OCI-LY1 (cell line): ENCODE measurements around the gene ZNF18.

ENCODE experiments used
- EZH2 ChIP-seq: fragments of 200-600 bp; sonication (generic), shearing (Covaris generic); IDR thresholded peaks from 2 replicates; pipeline ENCODE4 v1.8.0; 2017; ENCODE audit warnings: borderline replicate concordance, mixed run types, mild to moderate bottlenecking, antibody characterized with exemption, low read length, moderate library complexity, mixed read lengths
- TF ChIP-seq, protein P1 (sequence below): fragments of 200-600 bp; sonication (generic), shearing (Covaris generic); IDR thresholded peaks from 2 replicates; pipeline ENCODE4 v1.5.1; 2017; ENCODE audit warnings: mild to moderate bottlenecking, antibody characterized with exemption, low read length, moderate library complexity, mixed read lengths

DNA sequence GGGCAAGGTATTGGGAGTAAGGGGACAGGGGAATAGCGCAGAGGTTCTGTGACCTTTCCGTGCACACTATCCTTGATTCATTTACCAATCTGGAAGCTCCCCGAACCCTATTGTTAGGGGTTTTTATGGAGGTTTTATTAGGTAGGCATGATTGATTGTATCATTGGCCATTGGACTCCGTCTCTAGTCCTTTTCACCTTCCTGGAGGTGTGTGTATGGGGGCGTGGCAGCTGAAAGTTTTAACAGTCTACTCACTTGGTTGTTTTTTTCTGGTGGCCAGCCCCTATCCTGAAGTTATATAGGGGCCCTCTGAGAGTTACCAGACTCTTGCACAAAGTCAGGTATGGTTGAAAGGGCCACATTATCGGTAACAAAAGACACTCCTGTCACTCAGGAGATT is 46.4 kb upstream of the ZNF18 start:
- TF ChIP-seq EZH2: no peak
- TF ChIP-seq, protein P1, sequence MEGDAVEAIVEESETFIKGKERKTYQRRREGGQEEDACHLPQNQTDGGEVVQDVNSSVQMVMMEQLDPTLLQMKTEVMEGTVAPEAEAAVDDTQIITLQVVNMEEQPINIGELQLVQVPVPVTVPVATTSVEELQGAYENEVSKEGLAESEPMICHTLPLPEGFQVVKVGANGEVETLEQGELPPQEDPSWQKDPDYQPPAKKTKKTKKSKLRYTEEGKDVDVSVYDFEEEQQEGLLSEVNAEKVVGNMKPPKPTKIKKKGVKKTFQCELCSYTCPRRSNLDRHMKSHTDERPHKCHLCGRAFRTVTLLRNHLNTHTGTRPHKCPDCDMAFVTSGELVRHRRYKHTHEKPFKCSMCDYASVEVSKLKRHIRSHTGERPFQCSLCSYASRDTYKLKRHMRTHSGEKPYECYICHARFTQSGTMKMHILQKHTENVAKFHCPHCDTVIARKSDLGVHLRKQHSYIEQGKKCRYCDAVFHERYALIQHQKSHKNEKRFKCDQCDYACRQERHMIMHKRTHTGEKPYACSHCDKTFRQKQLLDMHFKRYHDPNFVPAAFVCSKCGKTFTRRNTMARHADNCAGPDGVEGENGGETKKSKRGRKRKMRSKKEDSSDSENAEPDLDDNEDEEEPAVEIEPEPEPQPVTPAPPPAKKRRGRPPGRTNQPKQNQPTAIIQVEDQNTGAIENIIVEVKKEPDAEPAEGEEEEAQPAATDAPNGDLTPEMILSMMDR: no peak
